Adrenal gland (tissue), 12 donors: ENCODE results near the gene NADSYN1. TPM values are rescaled to one million over a fixed set of nuclear protein-coding genes. Genes with fewer than 3 reads are reported as not detected.

Experiments
- DNase-seq, 7 donors: peaks; one replicate each; pipeline ENCODE4 v3.0.0-alpha.2; 2019 to 2020
- H3K27ac ChIP-seq, 5 donors: fragments of 200-600 bp; sonication (generic) in 4 of 5; 1 replicate in 3 of 5; 2 replicates in 2 of 5; pipeline versions ENCODE4 v1.5.1 to v1.8.0; 2016 to 2020; ENCODE audit warnings: mild to moderate bottlenecking in 1 of 5
- H3K27me3 ChIP-seq: fragments of 200-600 bp; 2 replicates; pipeline ENCODE4 v1.8.0; 2021
- H3K36me3 ChIP-seq, 2 donors: fragments of 200-600 bp; replicated peaks in 1 of 2; 1 replicate in 1 of 2; 2 replicates in 1 of 2; pipeline versions ENCODE4 v1.5.1 to v1.8.0; 2018 to 2022
- H3K4me1 ChIP-seq, 2 donors: fragments of 200-600 bp; replicated peaks in 1 of 2; 1 replicate in 1 of 2; 2 replicates in 1 of 2; pipeline versions ENCODE4 v1.5.1 to v1.8.0; 2018 to 2021
- H3K4me3 ChIP-seq, 4 donors: fragments of 200-600 bp; sonication (generic) in 3 of 4; one replicate each; pipeline ENCODE4 v1.5.1; 2016 to 2018
- H3K9me3 ChIP-seq, 3 donors: fragments of 200-600 bp; sonication (generic) in 1 of 3; replicated peaks in 1 of 3; 1 replicate in 2 of 3; 2 replicates in 1 of 3; pipeline versions ENCODE4 v1.5.1 to v1.8.0; 2016 to 2021
- POLR2A ChIP-seq, 2 donors: fragments of 450-650 bp; IDR thresholded peaks; one replicate each; pipeline ENCODE4 v1.6.1; 2017; ENCODE audit warnings: antibody characterized with exemption in 2 of 2, mild to moderate bottlenecking in 2 of 2, moderate library complexity in 1 of 2
- WGBS, 4 donors: extraction: QIAGEN DNeasy Blood & Tissue Kit in 2 of 4; methylation state at CpG; one replicate each; pipeline versions ENCODE4 v1.1.5 to v1.1.7; 2013 to 2017; 5-methylcytosine and 5-hydroxymethylcytosine counted together
- intact Hi-C, 2 donors: fragments of 100-400 bp; cut with DNase I; formaldehyde crosslinking; loops; one replicate each; pipeline versions ENCODE4 v1.14.1 to v1.15.0; 2022 to 2023
- polyA plus RNA-seq, 3 donors: library from polyadenylated mRNA; stranded (reverse); fragments of 200-250 nt in 2 of 3; fragments of 350-450 nt in 1 of 3; fragmentation: Illumina TruSeq in 1 of 3; extraction: RNeasy Lipid Tissue Mini Kit (QIAGEN cat#74804) in 1 of 3; gene quantifications; one replicate each; pipeline ENCODE4 v1.2.3, GENCODE V29; 2013 to 2014
- total RNA-seq, 9 donors: library from RNA; depleted of rRNA in 4 of 9; stranded (reverse); fragments of >200 nt in 4 of 9; fragments of 120-200 nt in 1 of 9; fragmentation: NEBNext Ultra II Directional in 1 of 9; extraction: Animal tissue kit (Norgen Biotek cat#: 25700) in 1 of 9; gene quantifications; one replicate each; pipeline versions ENCODE4 v1.1.0 to v1.2.4, GENCODE V29; 2013 to 2023
- TF ChIP-seq, protein P1 (sequence below), 6 experiments: fragments of 450-650 bp in 4 of 6; fragments of 200-600 bp in 2 of 6; sonication (generic) in 1 of 6; IDR thresholded peaks; 1 replicate in 5 of 6; 2 replicates in 1 of 6; pipeline versions ENCODE4 v1.5.1 to v1.8.0; 2016 to 2021; ENCODE audit warnings: antibody characterized with exemption in 6 of 6, mild to moderate bottlenecking in 2 of 6, moderate library complexity in 1 of 6
- donor health status: healthy with polysubstance abuse.
- donor health status: Bipolar disorder and iron deficiency.
- donor health status: DM: yes; HTN: yes; CAD: no.
- donor health status: DM: no; HTN: no; CAD: no.
- donor health status: DM: no; HTN: no; CAD: no.
- donor health status: DM: yes; HTN: yes; CAD: no.

NADSYN1 gene
- total and polyA plus RNA-seq, 12 donors = 37.1 to 128 (median 58.5) TPM

DNA sequence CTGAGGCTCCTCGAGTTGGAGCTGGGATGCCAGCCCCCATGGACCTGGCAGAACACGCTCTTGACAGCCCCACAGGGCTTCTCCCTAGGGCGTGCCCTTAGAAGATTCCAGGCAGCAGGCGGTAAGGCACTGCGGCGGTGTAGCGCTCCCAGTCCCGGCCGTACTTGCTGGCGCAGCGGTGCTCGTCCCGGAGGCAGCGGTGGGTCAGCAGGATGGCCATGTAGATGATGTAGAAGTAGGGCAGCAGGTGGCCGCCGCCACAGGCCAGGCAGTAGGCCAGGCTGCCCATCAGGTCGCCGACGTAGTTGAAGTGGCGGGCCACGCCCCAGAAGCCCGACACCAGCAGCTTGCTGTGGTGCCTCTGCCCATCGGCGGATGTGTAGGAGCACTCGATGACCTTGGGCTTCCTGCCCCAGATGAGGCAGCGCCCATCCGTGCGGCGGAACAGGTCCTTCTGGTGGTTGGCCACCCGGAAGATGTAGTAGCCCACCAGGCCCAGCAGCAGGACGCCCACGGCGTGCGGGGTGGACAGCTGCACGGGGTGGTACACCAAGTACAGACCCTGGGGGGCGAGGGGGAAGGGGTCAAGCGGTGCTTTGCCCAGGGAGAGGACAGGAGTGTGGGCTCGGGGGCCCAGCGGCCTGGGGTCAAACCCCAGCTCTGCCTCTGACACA, 17.6 kb upstream of the NADSYN1 start:
- H3K27me3 ChIP-seq = no peaks in the 10 kb centered on the region
- H3K4me3 ChIP-seq = no peak overlapping the region
- H3K9me3 ChIP-seq = no peaks in the 10 kb centered on the region
- peaks cover 21 to 23% of the 10 kb centered on the region in 2 donors for H3K4me1 ChIP-seq
- H3K36me3 ChIP-seq = peaks cover 0 to 23% of the 10 kb centered on the region in 2 donors
- H3K27ac ChIP-seq = no peak overlapping the region
- intact Hi-C loops = no loop called here
- peak in 1 of 7 donors; percentile 50 for DNase-seq
- 91 to 95% (median 91%) methylated on average over 14 to 39 of the region's 39 CpGs for WGBS, 4 donors
- no peak for TF ChIP-seq POLR2A (IDR thresholded peaks at IDR 0.05)
- TF ChIP-seq, protein P1, sequence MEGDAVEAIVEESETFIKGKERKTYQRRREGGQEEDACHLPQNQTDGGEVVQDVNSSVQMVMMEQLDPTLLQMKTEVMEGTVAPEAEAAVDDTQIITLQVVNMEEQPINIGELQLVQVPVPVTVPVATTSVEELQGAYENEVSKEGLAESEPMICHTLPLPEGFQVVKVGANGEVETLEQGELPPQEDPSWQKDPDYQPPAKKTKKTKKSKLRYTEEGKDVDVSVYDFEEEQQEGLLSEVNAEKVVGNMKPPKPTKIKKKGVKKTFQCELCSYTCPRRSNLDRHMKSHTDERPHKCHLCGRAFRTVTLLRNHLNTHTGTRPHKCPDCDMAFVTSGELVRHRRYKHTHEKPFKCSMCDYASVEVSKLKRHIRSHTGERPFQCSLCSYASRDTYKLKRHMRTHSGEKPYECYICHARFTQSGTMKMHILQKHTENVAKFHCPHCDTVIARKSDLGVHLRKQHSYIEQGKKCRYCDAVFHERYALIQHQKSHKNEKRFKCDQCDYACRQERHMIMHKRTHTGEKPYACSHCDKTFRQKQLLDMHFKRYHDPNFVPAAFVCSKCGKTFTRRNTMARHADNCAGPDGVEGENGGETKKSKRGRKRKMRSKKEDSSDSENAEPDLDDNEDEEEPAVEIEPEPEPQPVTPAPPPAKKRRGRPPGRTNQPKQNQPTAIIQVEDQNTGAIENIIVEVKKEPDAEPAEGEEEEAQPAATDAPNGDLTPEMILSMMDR (IDR thresholded peaks at IDR 0.05) = no peak

DNA sequence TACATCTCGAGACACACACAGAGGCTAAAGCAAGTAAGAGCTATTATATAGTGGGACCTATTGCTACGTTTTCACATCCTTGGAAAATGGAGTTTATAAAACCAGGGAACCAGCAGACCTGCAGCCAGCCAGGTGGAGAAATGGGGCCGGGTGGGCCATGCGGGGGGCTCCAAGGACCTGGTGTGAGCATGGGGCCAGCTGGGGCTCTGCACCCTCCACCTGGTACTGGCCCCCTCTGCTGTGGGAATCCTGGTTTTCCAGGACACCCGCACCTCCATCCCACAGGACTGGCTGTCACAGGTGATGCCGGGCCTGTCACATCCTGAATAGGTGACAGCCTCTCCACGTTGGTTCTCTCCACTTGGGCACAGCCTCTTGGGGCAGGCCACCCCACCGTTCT, 16.1 kb upstream of the NADSYN1 start:
- peaks cover 0 to 36% of the 10 kb centered on the region in 2 donors for H3K36me3 ChIP-seq
- H3K27ac ChIP-seq = peak overlapping the region in 1 of 5 donors; percentile 63
- peaks cover 21% of the 10 kb centered on the region in 2 donors for H3K4me1 ChIP-seq
- WGBS, 4 donors = 92 to 95% (median 94%) methylated on average over 4 to 8 of the region's 8 CpGs
- no peak overlapping the region for H3K4me3 ChIP-seq
- DNase-seq = no peak
- TF ChIP-seq, protein P1 (IDR thresholded peaks at IDR 0.05) = no peak
- TF ChIP-seq POLR2A (IDR thresholded peaks at IDR 0.05) = no peak
- H3K27me3 ChIP-seq = no peaks in the 10 kb centered on the region
- H3K9me3 ChIP-seq = no peaks in the 10 kb centered on the region
- intact Hi-C loops = no loop called here

DNA sequence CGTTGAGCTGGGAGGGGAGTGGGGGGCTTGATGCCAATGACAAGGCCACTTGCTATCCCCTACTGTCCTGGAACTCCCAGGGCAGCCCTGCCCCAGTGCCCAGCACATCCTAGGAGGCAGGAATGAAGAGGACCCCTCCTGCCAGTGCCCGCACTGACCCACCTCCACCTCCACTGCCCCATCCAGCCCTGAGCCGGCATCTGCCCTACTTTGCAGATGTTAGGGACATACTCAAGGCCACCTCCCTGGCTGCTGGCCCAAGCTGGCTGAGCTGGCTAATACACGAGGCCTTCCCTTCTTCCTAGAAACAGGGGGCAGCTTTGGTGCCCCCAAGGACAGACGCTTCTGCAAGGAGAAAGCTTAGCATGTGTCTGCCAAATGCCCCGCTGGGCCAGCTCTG, 15.6 kb upstream of the NADSYN1 start:
- peaks cover 15 to 21% of the 10 kb centered on the region in 2 donors for H3K4me1 ChIP-seq
- WGBS, 4 donors = 38 to 77% (median 51%) methylated on average over 2 to 6 of the region's 6 CpGs
- no peak overlapping the region for H3K4me3 ChIP-seq
- peak; percentile 54 to 79 (median 72) for DNase-seq
- peaks cover 0 to 39% of the 10 kb centered on the region in 2 donors for H3K36me3 ChIP-seq
- H3K9me3 ChIP-seq = no peaks in the 10 kb centered on the region
- peak overlapping the region in 2 of 5 donors; percentile 18 to 63 for H3K27ac ChIP-seq
- intact Hi-C loops = no loop called here
- no peaks in the 10 kb centered on the region for H3K27me3 ChIP-seq
- TF ChIP-seq, protein P1 (IDR thresholded peaks at IDR 0.05) = no peak
- no peak for TF ChIP-seq POLR2A (IDR thresholded peaks at IDR 0.05)

DNA sequence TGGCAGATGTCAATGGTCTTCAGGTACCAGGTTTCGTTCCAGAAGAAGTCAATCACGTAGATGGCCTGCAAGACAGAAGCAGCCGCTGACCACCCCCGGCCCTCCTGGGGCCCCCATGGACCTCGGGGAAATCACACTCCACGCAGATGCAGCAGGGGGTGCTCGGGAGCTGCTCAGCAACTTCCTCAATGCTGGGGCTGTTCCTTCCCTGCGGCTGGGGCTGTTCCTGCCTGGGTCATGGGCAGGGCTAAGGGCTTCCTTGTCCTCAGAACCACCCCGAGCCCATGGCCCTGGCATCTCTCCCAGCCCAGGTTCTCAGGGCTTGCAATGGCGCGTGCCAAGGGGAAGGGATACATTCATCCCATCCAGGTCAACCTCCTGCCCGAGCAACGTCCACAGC, 15.1 kb upstream of the NADSYN1 start:
- Histone ChIP-seq H3K27ac (peak overlapping the region in 1 of 5 donors; percentile 63), H3K36me3 (peaks cover 0 to 41% of the 10 kb centered on the region in 2 donors), H3K27me3 (no peaks in the 10 kb centered on the region), H3K9me3 (no peaks in the 10 kb centered on the region), H3K4me3 (no peak overlapping the region), H3K4me1 (peaks cover 10 to 17% of the 10 kb centered on the region in 2 donors)
- TF ChIP-seq POLR2A (IDR thresholded peaks at IDR 0.05) = no peak
- TF ChIP-seq, protein P1 (IDR thresholded peaks at IDR 0.05) = peak in 1 of 6 experiments; percentile 25
- DNase-seq = peak in 3 of 7 donors; percentile 42 to 54 (median 47)
- 53 to 67% (median 62%) methylated on average over 10 to 13 of the region's 13 CpGs for WGBS, 4 donors
- intact Hi-C loops = no loop called here
